HG02938 (cell line): ENCODE data around the gene ZDHHC9.

ENCODE experiments used
- ATAC-seq: cut with Tn5 transposase; IDR thresholded peaks from one replicate; pipeline ENCODE4 v1.9.1; 2021; ENCODE audit warnings: mild to moderate bottlenecking, moderate library complexity; ENCODE audit not compliant: unreplicated experiment

The ZDHHC9 gene

DNA sequence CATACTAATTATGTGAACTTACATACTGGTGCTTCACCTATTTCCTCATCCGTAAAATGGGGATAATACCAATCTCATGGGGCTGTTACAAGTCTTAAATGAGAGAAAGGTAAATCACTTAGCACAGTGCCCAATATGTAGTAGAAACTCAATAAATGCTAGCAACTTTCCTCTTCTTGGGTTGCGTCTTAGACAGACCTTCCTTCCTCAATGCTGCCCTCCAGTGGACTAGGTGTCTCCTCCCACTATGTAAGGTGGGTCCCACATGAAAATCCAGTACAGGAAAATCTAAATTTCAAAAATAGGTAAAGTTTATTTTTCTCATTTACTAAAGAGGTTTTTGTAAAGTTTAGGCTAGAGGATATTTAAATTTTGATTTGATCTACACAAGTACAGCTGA is 20.6 kb downstream of the ZDHHC9 start:
- no peak for ATAC-seq

- no peak for ATAC-seq
These were observed 25.6 kb downstream of the ZDHHC9 start for GRCh38 chrX:129818123-129818522.

DNA sequence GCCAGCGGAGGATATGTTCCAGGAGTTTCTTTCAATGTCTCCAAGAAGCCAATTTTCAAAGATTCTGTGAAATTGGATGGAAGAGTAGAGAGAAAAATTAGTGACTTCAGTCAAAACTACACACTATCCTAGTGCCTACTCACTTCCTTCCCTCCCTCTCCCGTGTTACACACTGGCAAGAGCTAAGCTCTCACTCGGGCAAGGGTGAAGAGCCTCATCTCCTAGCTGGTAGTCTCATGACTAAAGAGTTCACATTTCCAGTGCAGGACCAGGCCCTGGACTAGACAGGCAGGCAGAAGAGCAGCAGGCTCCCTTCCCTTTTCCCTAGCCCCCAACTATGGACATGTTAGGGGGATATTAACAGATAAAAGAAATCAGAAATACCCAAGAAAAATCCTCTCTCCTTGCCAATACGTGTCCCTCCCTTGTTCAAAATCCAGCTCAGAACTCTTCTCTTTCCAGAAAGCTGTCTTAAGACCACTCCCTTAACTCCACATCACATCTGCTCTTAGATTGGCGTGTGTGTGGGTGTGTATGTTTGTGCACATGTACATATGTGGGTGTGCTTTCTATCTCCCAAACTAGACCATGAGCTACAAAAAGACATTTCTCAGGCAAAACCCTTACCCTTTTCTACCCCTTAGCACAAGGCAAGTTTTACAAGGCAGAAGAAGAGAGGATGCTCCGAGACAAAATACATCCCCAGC is 29.9 kb downstream of the ZDHHC9 start:
- no peak for ATAC-seq

GRCh38 chrX:129808829-129809796 is 34.6 kb downstream of the ZDHHC9 start:
- no peak for ATAC-seq

DNA sequence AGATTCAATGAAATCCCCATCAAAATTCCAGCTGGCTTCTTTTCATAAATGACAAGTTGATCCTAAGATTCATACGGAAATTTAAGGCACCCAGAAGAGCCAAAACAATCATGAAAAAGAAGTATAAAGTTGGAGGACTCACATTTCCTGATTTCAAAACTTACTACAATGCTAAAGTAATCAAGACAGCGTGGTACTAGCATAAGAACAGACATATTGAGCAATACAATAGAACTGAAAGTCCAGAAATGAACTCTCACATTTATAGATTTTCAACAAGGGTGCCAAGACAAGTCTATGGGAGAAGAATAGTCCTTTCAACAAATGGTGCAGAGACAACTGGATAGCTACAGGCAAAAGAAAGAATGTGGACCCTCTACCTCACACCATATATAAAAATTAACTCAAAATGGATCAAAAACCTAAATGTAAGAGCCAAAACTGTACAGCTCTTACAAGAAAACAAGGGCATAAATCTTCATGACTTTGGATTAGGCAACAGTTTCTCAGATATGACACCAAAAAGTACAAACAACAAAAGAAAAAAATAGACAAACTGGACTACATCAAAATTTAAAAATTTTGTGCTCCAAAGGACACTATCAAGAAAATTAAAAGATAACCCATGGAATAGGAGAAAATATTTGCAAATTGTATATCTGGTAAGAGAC is 35.4 kb downstream of the ZDHHC9 start:
- no peak for ATAC-seq

DNA sequence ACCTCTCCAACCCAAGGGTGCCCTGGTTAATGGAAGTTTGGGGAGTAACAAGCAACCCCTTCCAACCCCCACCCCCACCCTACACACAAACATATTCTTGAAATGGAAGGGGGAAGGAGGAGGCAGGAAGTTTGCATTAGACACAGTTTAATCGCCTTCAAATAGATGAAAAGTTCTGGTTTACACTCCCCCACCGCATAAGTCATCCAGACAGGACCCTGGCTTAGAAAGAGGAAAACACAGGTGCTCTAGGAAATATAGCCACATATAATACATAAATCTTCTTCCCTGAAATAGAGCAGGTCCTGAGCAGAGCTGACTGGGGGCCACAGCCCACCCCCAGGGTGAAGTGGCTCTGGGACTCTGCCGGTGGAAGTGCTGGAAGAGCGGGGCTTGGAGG is 38.9 kb downstream of the ZDHHC9 start:
- ATAC-seq = no peak

DNA sequence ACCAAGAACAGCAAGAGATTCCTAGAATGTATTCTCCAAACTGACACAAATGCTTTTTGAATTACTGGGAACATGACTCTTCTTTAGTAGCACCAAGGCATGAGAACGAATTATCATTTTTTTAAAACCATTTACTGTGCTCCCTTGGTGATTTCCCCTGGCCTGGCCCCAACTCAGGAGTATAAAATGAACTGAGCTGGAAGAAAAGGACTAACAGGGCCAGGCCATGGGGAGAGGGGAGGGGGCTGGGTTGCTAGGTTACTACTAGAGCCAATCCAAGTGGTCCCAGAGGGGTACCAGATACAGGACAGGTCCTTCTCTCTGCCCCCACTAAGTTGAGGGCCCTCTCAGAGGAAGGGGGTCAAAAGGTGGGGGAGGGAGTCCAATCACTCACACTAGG is 40.8 kb downstream of the ZDHHC9 start:
- ATAC-seq = no peak

DNA sequence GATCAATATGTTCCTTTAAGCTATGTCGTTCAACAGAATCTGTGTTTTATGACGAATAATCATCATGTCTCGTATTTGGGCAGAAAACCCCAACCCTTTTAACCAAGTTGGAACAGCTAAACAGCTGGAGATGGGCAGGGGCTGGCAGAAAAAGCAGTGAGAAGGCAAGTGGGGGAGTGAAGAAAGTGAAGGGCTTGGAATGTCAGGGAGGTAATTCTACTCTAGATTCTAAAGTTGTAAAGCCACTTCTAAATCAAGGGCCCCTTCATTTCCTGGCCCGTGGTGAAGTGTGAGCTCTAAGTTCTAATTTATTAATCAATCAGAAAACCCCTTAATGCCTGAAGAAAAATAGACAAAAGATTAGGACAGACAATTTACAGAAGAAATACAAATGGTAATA is 43.5 kb downstream of the ZDHHC9 start:
- ATAC-seq = no peak

DNA sequence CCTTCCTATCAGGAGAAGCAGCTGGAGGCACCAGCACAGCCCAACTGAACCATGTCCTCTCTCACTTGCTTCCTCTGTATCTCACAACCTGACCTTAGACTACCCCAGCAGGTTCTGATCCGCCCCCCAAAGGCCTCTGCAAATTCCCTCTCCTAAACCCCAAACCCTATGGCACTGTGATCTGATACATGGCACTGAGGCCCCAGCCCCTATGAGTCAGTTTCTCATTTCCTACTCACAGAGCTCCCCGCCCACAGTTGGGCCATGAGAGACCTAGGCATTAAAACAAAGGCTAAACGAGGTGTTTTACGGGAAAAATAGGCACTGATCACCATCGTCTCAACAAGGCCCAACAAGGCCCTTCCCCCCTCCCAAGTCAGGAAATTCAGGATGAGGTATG is 44.8 kb downstream of the ZDHHC9 start:
- ATAC-seq = no peak

DNA sequence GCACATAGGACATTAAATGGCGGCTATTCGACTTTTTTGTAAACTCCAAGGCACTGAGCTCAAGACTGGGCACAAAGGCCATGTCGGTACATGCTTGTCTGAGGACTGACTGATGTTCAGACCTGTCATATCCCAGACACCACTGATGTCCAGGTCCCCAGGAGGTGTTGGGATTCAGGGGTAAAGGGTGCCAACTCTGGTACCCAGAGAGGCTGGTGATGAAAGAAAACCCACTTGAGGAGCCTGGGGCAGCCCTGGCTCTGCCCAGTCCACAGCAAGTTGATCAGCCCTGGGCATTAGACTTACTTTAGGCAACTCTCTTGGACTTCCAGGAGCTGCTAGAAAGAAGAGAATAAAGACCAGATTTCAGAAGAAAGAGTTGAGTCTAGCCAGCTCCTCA is 45.2 kb downstream of the ZDHHC9 start:
- no peak for ATAC-seq

- ATAC-seq = no peak
These were observed 46.3 kb downstream of the ZDHHC9 start for GRCh38 chrX:129797251-129797906.

- no peak for ATAC-seq
These were observed 48.1 kb downstream of the ZDHHC9 start for GRCh38 chrX:129795584-129795983.

DNA sequence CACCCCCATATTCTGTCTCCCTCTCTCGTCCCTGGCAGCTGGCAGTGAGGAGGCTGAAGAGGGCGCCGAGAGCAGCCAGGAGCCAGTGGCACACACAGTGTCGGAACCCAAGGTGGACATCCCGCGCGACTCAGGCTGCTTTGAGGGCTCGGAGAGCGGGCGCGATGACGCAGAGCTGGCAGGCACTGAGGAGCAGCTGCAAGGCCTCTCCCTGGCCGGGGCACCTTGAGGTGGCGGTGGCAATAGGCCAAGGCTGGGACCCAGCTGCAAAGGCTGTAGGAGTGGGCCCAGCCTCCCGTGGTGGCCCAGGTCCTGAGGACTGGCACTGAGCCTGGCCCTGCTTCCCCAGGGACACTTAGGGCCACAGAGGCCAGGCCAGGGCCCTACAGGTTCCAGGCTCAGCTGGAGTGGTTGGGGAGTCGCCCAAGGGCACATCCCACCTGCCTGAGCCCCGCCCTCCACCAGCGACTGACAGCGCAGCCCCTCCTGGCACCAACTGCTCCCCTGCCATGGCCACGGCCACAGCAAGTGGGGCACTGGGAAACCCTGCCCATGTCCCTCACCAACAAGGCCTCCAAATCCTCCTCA is 50.0 kb downstream of the ZDHHC9 start:
- no peak for ATAC-seq

- ATAC-seq = no peak
These were observed 50.9 kb downstream of the ZDHHC9 start for GRCh38 chrX:129792586-129793291.

DNA sequence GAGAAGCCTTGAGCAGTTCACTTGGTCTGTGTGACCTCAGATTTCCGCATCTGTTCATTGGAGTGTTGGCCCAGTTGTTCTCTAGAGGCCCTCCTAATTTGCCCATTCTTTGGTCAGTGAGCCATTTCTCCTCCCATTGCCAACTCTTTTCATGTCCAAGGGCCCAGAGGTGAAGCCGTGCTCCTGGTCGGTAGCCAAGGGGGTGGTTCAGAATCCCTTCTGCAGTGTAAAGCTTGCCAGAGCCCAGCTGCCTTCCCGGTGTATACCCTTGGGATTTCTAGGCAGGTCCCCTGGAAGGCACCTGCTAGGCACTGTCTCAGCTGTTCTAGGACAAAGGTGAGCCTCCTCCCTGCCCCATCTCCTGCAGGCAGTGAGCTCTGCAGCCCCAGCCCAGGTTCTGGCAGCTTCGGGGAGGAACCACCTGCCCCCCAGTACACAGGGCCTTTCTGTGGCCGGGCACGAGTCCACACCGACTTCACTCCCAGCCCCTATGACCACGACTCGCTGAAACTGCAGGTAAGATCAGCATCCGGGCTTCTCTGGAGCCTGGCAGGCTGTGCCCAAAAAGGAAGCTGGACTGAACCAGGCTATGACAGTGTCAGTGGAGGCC is 51.6 kb downstream of the ZDHHC9 start:
- ATAC-seq = no peak

DNA sequence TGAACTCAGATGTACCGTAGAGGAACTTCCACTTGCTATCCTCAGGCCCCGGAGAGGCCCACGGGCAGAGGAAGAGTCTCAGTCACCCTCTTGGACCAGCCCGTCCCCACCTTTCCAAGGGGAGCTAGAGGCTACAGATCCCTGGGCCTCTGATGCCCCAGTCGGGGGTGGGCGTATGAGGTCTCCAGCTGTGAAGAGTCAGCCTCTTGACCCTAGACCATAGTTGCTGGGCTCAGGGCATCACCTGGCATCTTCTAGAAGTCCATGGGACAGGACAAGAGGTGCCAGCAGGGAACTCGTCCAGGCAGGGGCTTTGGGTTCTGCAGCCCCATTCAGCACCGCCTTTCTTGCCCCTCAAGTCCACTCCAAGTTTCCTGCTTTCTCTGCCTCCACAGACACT is 52.4 kb downstream of the ZDHHC9 start:
- no peak for ATAC-seq

DNA sequence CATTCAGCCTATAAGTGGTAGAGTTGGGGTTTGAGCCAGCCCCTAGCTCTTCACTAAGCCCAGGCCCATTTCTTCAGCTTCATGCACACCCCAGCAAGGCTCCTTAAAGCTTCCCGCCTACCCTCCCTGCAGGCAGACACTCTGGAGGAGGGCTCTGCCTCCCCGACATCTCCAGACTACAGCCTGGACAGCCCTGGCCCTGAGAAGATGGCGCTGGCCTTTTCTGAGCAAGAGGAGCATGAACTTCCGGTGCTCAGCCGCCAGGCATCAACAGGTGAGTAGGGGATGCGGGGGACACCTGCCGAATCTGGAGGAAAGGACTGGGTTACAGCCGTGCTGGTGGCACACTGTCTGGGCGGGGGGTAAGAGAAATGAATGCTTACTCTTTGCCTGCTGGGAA is 52.9 kb downstream of the ZDHHC9 start:
- ATAC-seq = no peak

- no peak for ATAC-seq
These were observed 53.5 kb downstream of the ZDHHC9 start for GRCh38 chrX:129790146-129790545.

GRCh38 chrX:129788527-129788926 is 55.2 kb downstream of the ZDHHC9 start:
- ATAC-seq = no peak
